Naive B cell (primary cell): ENCODE results near the gene BEST4. TPM values are rescaled to one million over a fixed set of nuclear protein-coding genes. Genes with fewer than 3 reads are reported as not detected.

Experiments used
- ATAC-seq, 2 donors: fragments of 150-1000 bp; cut with Tn5 transposase; 2 replicates each; pipeline ENCODE4 v1.10.0; 2021; ENCODE audit warnings: low read depth in 2 of 2, mild to moderate bottlenecking in 2 of 2, moderate library complexity in 2 of 2
- DNase-seq: peaks from one replicate; pipeline ENCODE4 v3.0.0; 2022
- H3K27ac Mint-ChIP-seq, 6 donors: one replicate each; pipeline ENCODE4 v1.8.0; 2020 to 2022; ENCODE audit warnings: mild to moderate bottlenecking in 6 of 6, mixed read lengths in 6 of 6, moderate library complexity in 5 of 6, inconsistent platforms in 2 of 6
- H3K27me3 Mint-ChIP-seq, 3 donors: one replicate each; pipeline ENCODE4 v1.8.0; 2021 to 2022; ENCODE audit warnings: mixed read lengths in 3 of 3, mild to moderate bottlenecking in 1 of 3
- H3K36me3 Mint-ChIP-seq, 2 donors: one replicate each; pipeline ENCODE4 v1.8.0; 2020 to 2022; ENCODE audit warnings: mixed read lengths in 2 of 2, inconsistent platforms in 1 of 2, mild to moderate bottlenecking in 1 of 2
- H3K4me1 Mint-ChIP-seq, 3 donors: one replicate each; pipeline ENCODE4 v1.8.0; 2020 to 2022; ENCODE audit warnings: mixed read lengths in 3 of 3, inconsistent platforms in 1 of 3, mild to moderate bottlenecking in 1 of 3, moderate library complexity in 1 of 3
- H3K4me3 Mint-ChIP-seq, 8 donors: one replicate each; pipeline ENCODE4 v1.8.0; 2020 to 2022; ENCODE audit warnings: mild to moderate bottlenecking in 8 of 8, mixed read lengths in 8 of 8, moderate library complexity in 8 of 8, inconsistent platforms in 2 of 8
- H3K9me3 Mint-ChIP-seq, 7 donors: one replicate each; pipeline ENCODE4 v1.8.0; 2020 to 2022; ENCODE audit warnings: mixed read lengths in 7 of 7, mild to moderate bottlenecking in 5 of 7, inconsistent platforms in 2 of 7, moderate library complexity in 1 of 7
- polyA plus RNA-seq, 6 donors: library from polyadenylated mRNA; unstranded; fragments of 300-500 nt; fragmentation: Illumina TruSeq; gene quantifications; one replicate each; pipeline ENCODE4 v1.2.3, GENCODE V29; 2021; ENCODE audit warnings: low read depth in 6 of 6

Gene BEST4
- polyA plus RNA-seq, 6 donors from 2014 or later = 0.12 TPM; not detected in 5

DNA sequence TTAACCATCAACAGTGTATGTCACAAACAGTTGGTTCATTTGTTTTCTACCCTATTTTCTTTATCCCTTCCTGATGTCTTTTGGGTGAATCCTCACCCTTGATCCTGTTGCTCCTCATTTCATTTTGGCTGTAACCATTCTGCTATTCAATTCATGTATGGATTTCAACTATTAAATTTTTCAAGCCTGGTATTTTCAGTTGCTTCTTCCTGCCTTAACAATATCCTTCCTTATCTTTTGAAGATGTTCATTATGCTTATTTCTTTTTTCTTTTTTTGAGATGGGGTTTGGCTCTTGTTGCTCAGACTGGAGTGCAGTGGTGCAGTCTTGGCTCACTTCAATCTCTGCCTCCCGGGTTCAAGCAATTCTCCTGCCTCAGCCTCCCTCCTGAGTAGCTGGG, 54.2 kb downstream of the BEST4 start:
- Mint-ChIP-seq H3K27me3 (no peaks in the 10 kb centered on the region), H3K4me3 (peak overlapping the region in 1 of 8 donors; percentile 10), H3K9me3 (no peaks in the 10 kb centered on the region), H3K4me1 (peaks cover 12 to 32% (median 13%) of the 10 kb centered on the region in 3 donors), H3K36me3 (no peaks in the 10 kb centered on the region), H3K27ac (no peak overlapping the region)
- ATAC-seq (no peak), DNase-seq (no peak)

Other genes with a start within 250 kb of the BEST4 start
- gene TMEM53, start 113.7 kb downstream of the BEST4 start, polyA plus RNA-seq = 10 to 100 TPM in 1 of 6 donors, 1 to 10 TPM in 5; 1.2 to 10.3 (median 7.4) TPM
- gene ARMH1, start 113.5 kb downstream of the BEST4 start, polyA plus RNA-seq = 10 to 100 TPM; 14.0 to 28.1 (median 18.6) TPM
- gene RNU5D-1, start 57.0 kb downstream of the BEST4 start, polyA plus RNA-seq = not detected
- gene KIF2C, start 48.3 kb downstream of the BEST4 start, polyA plus RNA-seq = under 1 TPM in 4 of 6 donors, not detected in 2; 0.23 to 0.85 (median 0.33) TPM
- gene RPS8, start 12.6 kb downstream of the BEST4 start, polyA plus RNA-seq = 1,000 to 10,000 TPM in 5 of 6 donors, 100 to 1,000 TPM in 1; 896 to 1,302 (median 1,132) TPM
- 1 to 10 TPM; 2.6 to 9.2 (median 5.0) TPM for gene PLK3, start 12.2 kb upstream of the BEST4 start, polyA plus RNA-seq
- gene DYNLT4, start 19.2 kb upstream of the BEST4 start, polyA plus RNA-seq = not detected
- gene BTBD19, start 20.4 kb upstream of the BEST4 start, polyA plus RNA-seq = under 1 TPM in 3 of 6 donors, not detected in 3; 0.09 to 0.57 (median 0.31) TPM
- under 1 TPM in 1 of 6 donors, not detected in 5; 0.27 TPM for gene PTCH2, start 55.1 kb upstream of the BEST4 start, polyA plus RNA-seq
- 10 to 100 TPM; 15.1 to 23.5 (median 18.1) TPM for gene EIF2B3, start 198.4 kb upstream of the BEST4 start, polyA plus RNA-seq
- gene HECTD3, start 223.2 kb upstream of the BEST4 start, polyA plus RNA-seq = 10 to 100 TPM in 5 of 6 donors, 1 to 10 TPM in 1; 9.1 to 31.6 (median 16.1) TPM
- 10 to 100 TPM; 59.9 to 95.9 (median 77.4) TPM for gene UROD, start 224.1 kb upstream of the BEST4 start, polyA plus RNA-seq